Dendritic cell treated with granulocyte-macrophage colony-stimulating factor and Interleukin-4, amounts not matched to agents 40 ng/mL and 50 ng/mL, for 4 days (primary cell): ENCODE results near the gene CPEB4.

Experiments used
- H3K27ac Mint-ChIP-seq: one replicate; pipeline ENCODE4 v1.8.0; 2022; ENCODE audit warnings: mild to moderate bottlenecking, mixed read lengths
- H3K27me3 Mint-ChIP-seq: one replicate; pipeline ENCODE4 v1.8.0; 2022; ENCODE audit warnings: mild to moderate bottlenecking, mixed read lengths
- H3K36me3 Mint-ChIP-seq: one replicate; pipeline ENCODE4 v1.8.0; 2022; ENCODE audit warnings: low read depth, mixed read lengths
- H3K4me1 Mint-ChIP-seq: one replicate; pipeline ENCODE4 v1.8.0; 2022; ENCODE audit warnings: low read depth, mixed read lengths
- H3K4me3 Mint-ChIP-seq: one replicate; pipeline ENCODE4 v1.8.0; 2022; ENCODE audit warnings: mild to moderate bottlenecking, moderate library complexity, mixed read lengths
- H3K9me3 Mint-ChIP-seq: one replicate; pipeline ENCODE4 v1.8.0; 2022; ENCODE audit warnings: mixed read lengths
- intact Hi-C: fragments of 100-400 bp; cut with micrococcal nuclease; formaldehyde crosslinking; loops from one replicate; pipeline ENCODE4 v1.15.0; 2022

CPEB4 gene

DNA sequence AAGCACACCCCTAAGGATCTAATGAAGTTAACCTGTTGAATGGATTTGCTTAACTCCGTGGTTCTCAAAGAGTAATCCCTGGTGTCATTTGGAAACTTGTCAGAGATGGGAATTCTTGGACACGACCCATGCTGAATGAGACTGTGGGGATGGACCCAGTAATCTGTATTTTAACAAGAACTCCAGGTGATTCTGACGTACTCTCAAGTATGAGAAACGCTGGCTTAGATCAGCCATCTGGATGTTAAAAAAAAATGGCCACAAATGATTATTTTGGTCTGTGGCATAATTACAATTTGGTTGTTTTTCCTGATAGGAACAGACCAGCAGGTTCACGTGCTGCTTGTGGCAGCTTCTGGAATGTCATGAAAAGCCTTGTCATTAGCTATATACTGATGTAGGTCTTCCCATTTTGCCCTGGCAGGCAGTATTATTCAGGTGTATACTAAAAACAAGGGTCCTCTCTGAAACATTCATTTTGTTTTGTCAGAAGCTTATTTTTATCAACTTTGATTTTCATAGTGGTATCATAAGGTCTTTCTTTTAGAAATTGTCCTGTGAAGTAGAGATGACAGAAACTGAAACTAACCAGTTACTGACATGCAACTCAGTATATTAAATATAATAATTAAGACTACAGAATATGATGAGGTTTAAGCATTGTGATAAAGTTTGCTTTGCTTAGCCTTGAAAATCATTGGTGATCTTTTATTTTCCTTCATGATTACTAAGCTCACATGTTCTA, 15.4 kb downstream of the CPEB4 start:
- H3K27ac Mint-ChIP-seq: no peak overlapping the region
- no peak overlapping the region for H3K4me3 Mint-ChIP-seq
- peaks cover 52% of the 10 kb centered on the region for H3K4me1 Mint-ChIP-seq
- intact Hi-C loops: loop anchor here (5.0 kb wide), 1 partner anchor 34 kb away; no protein-coding TSS in a partner anchor
- H3K9me3 Mint-ChIP-seq: no peaks in the 10 kb centered on the region
- H3K27me3 Mint-ChIP-seq: no peaks in the 10 kb centered on the region
- peaks cover 44% of the 10 kb centered on the region for H3K36me3 Mint-ChIP-seq

DNA sequence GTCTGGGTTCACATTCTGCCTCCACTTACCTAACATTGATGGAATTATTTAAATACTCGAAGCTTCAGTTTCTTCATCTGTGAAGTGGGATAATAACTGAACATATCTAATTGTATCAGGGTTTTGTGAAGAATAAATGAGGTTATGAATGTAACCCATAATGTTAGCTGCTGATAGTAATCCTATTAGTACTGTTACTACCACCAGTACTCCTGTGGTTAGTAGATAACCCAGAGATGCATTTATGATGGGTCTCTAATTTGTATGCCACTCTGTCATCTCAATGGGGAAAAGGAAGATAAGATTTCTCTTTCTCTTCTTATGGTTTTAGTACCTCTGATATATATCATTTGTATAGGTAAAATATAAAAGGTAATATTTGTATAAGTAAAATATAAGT, 16.0 kb downstream of the CPEB4 start:
- Mint-ChIP-seq H3K9me3 (no peaks in the 10 kb centered on the region), H3K4me3 (no peak overlapping the region), H3K27me3 (no peaks in the 10 kb centered on the region), H3K4me1 (peaks cover 58% of the 10 kb centered on the region), H3K36me3 (peaks cover 44% of the 10 kb centered on the region), H3K27ac (no peak overlapping the region)
- intact Hi-C loops: loop anchor here (5.0 kb wide), 1 partner anchor 33 kb away; no protein-coding TSS in a partner anchor

DNA sequence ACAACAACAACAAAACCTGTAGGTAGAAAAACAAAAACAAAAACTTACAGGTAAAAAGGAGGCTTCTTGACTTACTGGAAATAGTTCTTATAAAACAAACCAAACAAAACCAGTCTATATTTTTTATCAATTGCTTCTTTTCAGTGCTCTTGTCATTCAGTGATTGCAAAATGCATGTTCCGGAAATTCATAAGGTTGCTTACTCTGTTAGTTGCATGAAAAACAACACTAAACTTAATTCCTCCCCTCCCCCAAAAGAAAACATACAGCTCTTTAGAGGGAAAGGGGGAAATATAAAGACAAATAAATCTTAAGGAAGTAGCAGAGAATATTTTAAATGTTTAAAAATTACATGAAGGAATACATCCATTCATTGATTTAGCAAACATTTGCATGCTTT, 19.1 kb downstream of the CPEB4 start:
- H3K4me1 Mint-ChIP-seq: peaks cover 47% of the 10 kb centered on the region
- intact Hi-C loops: no loop called here
- H3K4me3 Mint-ChIP-seq: peak overlapping the region; percentile 9
- H3K36me3 Mint-ChIP-seq: peaks cover 37% of the 10 kb centered on the region
- no peaks in the 10 kb centered on the region for H3K27me3 Mint-ChIP-seq
- peak overlapping the region; percentile 57 for H3K27ac Mint-ChIP-seq
- no peaks in the 10 kb centered on the region for H3K9me3 Mint-ChIP-seq

DNA sequence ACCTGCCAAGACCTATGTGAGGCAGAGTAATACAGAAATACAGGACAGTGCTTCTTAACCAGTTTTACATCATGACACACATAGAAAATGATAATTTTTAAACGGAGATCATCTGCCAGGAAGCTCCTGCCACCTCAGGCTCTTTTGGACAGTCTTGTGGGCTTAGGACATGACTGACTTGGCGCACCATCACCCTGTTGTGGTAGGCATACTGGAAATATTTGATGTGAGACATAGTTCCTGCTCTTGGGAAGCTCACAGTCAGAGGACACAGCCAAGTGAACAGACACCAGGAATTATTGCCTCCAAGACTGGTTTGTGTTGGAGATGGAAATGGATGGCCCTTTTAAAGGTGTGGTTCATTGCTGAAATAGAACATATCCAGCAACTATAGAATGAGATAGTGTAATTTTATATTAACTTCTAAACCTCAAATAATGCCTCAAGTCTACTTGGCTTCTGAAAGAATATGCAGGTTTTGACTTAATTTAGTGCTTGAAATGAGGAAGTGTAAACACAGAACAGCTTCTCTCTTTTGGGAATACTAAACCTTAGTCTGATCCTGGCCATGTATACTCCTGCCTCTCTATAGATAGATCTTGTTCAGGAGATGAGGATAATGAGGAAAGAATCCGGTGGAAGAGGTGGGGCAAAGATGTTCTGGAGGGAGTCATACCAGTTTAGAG, 19.7 kb downstream of the CPEB4 start:
- no peaks in the 10 kb centered on the region for H3K27me3 Mint-ChIP-seq
- H3K4me1 Mint-ChIP-seq: peaks cover 44% of the 10 kb centered on the region
- no peak overlapping the region for H3K4me3 Mint-ChIP-seq
- intact Hi-C loops: no loop called here
- H3K36me3 Mint-ChIP-seq: peaks cover 39% of the 10 kb centered on the region
- H3K27ac Mint-ChIP-seq: peak overlapping the region; percentile 57
- H3K9me3 Mint-ChIP-seq: no peaks in the 10 kb centered on the region

DNA sequence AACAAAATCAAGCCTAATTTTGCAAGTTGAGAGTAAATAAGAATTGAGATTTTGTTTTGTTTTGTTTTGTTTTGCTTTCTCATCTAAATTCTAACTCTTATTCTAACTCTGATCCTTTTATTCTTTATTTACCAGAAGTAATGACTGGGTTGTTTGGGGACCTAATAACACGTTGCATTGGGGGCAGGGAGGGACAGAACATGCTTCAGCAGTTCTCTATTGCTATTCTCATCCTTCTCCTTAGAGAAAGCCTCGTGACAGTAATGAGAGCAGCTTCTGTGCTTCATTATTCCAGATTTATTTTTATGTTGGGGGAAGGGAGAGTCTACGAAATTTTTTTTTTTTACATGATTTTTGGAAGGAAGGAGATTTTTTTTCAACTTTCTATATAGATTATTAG, 21.1 kb downstream of the CPEB4 start:
- intact Hi-C loops: no loop called here
- Mint-ChIP-seq H3K4me1 (peaks cover 40% of the 10 kb centered on the region), H3K9me3 (no peaks in the 10 kb centered on the region), H3K27ac (peak overlapping the region; percentile 44), H3K27me3 (no peaks in the 10 kb centered on the region), H3K4me3 (no peak overlapping the region), H3K36me3 (peaks cover 44% of the 10 kb centered on the region)

DNA sequence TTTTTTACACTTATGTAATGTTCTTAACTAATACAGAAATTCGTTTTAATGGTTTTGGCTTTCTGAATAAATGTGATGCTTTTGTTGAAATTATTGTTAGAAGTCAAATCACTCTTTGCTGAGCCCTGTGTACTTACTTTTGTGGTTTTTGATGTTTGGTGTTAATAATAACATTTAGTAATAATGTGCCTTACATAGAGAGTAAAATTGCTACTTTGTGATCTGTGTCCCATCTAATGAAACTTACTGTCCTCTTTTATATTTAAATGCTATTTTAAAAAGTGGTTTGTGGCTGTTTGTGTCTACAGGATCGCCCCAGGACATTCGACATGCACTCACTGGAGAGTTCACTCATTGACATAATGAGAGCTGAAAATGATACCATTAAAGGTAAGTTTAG, 22.1 kb downstream of the CPEB4 start:
- peaks cover 40% of the 10 kb centered on the region for H3K4me1 Mint-ChIP-seq
- H3K4me3 Mint-ChIP-seq: no peak overlapping the region
- H3K27ac Mint-ChIP-seq: no peak overlapping the region
- peaks cover 50% of the 10 kb centered on the region for H3K36me3 Mint-ChIP-seq
- no peaks in the 10 kb centered on the region for H3K9me3 Mint-ChIP-seq
- no peaks in the 10 kb centered on the region for H3K27me3 Mint-ChIP-seq
- intact Hi-C loops: no loop called here

DNA sequence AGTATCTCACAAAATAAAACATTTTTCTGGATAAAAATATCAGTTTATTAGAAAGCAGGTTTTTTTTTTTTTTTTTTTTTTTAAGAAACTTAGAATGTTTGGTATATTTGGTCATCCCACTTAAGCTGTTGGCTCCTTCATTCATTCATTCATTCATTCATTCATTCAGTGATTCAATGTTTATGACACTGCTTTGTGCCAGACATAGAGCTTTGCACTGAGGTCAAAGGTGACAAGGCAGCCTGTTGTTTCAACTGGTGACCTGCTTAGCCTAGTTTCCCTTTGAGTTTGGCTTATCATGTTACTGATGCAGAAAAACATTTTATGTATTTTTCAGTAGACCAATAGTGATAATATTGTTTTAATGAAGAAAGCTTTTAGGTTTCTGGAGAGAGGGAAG, 23.5 kb downstream of the CPEB4 start:
- Mint-ChIP-seq H3K4me1 (peaks cover 37% of the 10 kb centered on the region), H3K27me3 (no peaks in the 10 kb centered on the region), H3K9me3 (no peaks in the 10 kb centered on the region), H3K36me3 (peaks cover 44% of the 10 kb centered on the region), H3K27ac (no peak overlapping the region), H3K4me3 (no peak overlapping the region)
- intact Hi-C loops: no loop called here

DNA sequence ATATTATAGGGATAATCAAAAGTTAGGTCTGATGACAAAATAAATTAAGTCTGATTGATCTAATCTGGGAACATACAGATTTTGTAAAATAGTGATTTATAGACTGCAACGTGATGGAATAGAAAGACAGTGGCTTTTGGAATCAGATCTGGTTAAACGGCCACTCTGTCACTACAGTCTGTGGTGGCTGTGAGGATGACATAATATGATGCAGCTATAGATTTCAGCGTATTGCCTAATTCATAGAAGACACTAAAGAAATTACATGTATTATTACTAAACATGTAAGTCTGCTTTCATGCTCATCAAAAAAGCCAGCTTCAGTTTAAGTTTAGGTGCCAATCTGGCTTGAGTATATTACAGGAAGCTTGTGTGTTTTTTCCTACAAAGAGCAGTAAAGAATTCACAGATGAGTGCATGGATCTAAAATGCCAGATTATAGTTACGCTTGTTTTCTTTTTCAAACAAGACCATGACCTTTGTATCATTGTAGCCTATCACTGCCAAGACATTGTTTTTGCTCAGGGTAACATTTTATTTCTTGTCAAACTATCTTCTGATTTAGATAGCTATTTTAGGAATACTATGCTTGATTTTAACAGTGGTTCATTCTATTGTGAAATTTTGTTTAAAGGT, 25.7 kb downstream of the CPEB4 start:
- Mint-ChIP-seq H3K4me3 (no peak overlapping the region), H3K36me3 (peaks cover 40% of the 10 kb centered on the region), H3K4me1 (peaks cover 18% of the 10 kb centered on the region), H3K27ac (no peak overlapping the region), H3K27me3 (no peaks in the 10 kb centered on the region), H3K9me3 (no peaks in the 10 kb centered on the region)
- intact Hi-C loops: no loop called here

DNA sequence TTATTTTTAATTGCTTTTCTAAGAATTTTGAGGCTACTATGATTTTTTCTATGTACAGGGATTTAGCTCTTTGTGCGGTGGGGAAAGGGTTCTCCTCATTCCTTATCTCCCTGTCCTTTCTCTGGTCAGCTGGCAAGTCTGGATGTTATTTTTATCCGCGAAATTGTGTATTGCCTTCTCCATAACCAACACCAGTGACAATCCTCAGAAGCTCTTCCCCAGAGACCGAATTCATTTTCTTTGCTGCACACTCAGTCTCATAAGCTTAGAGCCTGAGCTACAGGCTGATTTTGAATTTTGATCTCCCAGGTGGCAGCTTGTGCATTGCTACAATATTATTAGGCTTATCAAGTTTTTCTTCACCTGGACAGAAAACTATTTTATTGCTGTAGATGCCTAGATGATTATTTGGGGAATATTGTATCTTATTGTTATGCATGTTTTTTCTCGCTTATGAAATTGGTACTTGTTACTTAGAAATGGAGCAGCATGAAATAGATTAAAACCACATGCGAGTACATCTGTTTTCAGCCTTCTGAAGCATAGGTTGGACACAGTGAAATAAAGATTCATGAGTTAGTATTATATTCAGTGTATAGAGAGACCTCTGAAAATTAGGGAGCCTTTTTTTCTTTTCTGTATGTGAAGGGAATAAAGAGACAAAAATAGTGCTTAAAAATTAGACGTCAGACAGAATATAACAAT, 27.3 kb downstream of the CPEB4 start:
- H3K4me3 Mint-ChIP-seq: no peak overlapping the region
- H3K27me3 Mint-ChIP-seq: no peaks in the 10 kb centered on the region
- intact Hi-C loops: no loop called here
- H3K27ac Mint-ChIP-seq: no peak overlapping the region
- H3K36me3 Mint-ChIP-seq: peaks cover 40% of the 10 kb centered on the region
- peaks cover 10% of the 10 kb centered on the region for H3K4me1 Mint-ChIP-seq
- no peaks in the 10 kb centered on the region for H3K9me3 Mint-ChIP-seq

DNA sequence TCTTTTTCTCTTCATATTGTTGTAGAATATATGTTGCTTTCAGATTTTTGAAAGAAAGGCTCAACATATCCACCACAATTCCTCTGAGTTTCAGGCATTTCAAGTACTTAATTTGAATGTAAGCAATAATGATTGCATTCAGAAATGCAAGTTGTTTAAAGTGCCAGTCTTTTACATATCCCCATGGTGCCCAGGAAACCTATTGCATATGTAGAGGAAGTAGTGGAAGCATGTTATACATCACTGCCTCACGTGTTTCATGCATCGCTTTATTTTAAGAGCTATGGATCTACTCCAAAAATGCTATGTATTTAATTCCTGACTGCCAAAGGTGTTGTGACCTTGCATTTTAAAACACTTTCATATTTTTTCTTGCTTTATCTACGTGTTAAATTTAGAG, 28.1 kb downstream of the CPEB4 start:
- no peaks in the 10 kb centered on the region for H3K27me3 Mint-ChIP-seq
- intact Hi-C loops: no loop called here
- no peaks in the 10 kb centered on the region for H3K9me3 Mint-ChIP-seq
- no peak overlapping the region for H3K27ac Mint-ChIP-seq
- no peak overlapping the region for H3K4me3 Mint-ChIP-seq
- peaks cover 35% of the 10 kb centered on the region for H3K36me3 Mint-ChIP-seq
- H3K4me1 Mint-ChIP-seq: peaks cover 10% of the 10 kb centered on the region

DNA sequence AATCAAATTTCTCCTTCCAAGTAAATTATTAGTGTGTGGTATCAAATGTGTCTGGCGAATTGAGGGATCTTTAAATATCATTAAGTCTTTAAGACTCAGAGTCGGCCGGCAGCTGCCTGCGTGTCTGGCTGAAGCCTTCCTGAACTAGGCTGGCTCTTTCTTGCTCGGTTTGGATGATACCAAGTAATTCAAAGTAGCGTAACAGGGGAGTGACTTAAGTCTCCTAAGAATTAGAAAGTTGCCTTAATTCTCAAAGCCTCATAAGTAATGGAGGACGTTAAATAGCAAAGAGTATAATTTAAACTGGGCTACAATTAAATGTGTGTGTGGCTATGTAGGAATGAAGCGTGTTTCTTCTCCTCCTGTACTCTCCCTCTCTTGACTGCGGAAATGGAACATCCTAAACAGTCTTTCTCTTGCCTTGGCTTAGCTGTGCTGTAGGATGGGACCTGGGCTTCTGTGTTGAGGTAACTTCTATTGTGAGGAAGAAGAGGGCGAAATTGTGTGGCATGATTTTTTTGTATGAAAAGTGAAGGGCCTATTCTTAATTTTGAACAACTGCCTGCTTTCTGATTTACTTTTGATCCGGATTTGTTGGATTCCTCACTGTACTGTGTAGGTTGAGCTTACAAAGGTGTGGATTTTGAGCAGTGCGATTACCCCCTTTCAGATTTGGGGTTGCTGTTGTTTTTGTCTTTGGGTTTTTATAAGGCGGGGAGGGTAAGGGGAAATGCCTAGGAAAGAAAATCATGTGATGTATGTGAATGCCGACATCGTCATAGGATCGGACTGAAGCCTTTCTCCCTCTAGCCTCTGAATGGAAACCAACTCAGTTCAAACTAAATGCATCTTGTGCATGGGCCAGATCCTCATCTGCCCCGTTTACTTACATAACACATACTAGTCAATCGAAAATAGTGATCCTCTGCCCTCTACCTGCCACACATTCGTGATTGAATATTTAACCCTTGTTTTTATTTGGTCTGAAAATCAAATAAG, 29.9 kb downstream of the CPEB4 start:
- Mint-ChIP-seq H3K4me3 (no peak overlapping the region), H3K9me3 (no peaks in the 10 kb centered on the region), H3K27me3 (no peaks in the 10 kb centered on the region), H3K4me1 (peaks cover 10% of the 10 kb centered on the region), H3K36me3 (peaks cover 30% of the 10 kb centered on the region), H3K27ac (no peak overlapping the region)
- intact Hi-C loops: no loop called here

DNA sequence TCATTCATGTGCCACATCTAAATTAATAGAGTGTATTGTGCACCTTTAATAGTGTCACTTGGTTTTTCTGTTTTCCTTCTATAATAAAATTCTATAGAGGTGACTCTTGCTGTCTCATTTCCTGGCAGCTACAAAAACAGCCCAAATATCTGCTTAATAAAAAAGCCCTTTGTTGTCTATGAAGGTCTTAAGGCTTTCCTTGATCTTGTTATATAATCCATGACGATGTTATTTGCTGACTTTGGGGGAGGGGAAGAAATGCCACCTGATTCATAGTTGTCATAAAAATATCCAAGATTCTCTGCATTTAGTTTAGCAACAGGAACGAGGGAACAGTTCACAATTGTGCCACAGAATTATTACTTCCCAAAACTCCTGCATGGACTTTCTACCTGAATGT, 31.3 kb downstream of the CPEB4 start:
- H3K4me3 Mint-ChIP-seq: no peak overlapping the region
- H3K27ac Mint-ChIP-seq: no peak overlapping the region
- H3K36me3 Mint-ChIP-seq: peaks cover 34% of the 10 kb centered on the region
- no peaks in the 10 kb centered on the region for H3K9me3 Mint-ChIP-seq
- peaks cover 21% of the 10 kb centered on the region for H3K4me1 Mint-ChIP-seq
- intact Hi-C loops: no loop called here
- no peaks in the 10 kb centered on the region for H3K27me3 Mint-ChIP-seq
